GM19239 (cell line): ENCODE results near the gene TMEM145.

Experiments
- DNase-seq: peaks from one replicate; pipeline ENCODE4 v3.0.0; 2011; ENCODE audit warnings: low spot score; ENCODE audit not compliant: insufficient read length
- FAIRE-seq: peaks from 2 replicates; lab custom pipeline; 2011; peaks lifted over from hg19 to GRCh38; lab: Jason Lieb, UNC

TMEM145 gene

DNA sequence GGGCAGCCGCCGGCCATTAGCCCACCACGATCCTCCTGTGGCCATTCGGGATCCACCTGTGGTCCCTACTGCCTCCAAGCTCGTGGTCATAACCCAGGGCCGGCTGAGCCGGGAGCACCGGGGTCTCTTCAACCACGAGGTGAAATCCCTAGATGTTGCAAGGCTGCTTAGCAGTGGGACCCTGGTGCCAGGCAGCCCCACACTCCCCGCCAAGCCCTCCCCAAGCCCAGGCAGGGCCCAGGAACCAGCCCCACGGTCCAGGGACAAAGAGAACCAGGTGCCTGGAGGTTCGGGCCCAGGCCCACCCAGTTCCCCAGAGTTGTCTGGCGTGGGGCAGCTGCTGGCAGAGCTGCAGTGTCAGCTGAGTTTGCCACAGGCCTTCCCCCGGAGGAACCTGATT lies 3.4 kb upstream of the TMEM145 start:
- no peak for DNase-seq
- no peak for FAIRE-seq

DNA sequence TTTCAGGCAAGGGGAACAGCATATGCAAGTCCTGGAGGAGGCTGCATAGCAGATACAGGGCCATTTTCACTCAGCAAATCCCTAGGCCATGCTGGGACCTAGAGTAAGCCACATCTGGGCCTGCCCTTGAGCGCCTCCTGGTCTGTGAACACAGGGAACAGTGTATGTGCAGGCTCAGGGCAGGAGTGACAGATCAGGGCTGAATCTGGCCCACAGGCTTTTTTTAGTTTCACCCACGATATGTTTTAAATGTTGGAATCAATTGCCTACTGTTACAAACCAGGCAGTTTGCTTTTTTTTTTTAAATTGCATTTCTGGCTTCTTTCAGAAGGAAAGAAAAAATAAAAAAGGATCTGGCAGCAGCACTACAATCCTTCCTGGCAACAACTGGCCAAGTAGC lies 1.5 kb upstream of the TMEM145 start:
- DNase-seq (no peak), FAIRE-seq (no peak)

GRCh38 chr19:42312370-42312769 lies 739 bp upstream of the TMEM145 start:
- DNase-seq, result no peak
- no peak for FAIRE-seq

GRCh38 chr19:42313840-42314755 lies 989 bp downstream of the TMEM145 start:
- no peak for FAIRE-seq
- no peak for DNase-seq

GRCh38 chr19:42315024-42315423 lies 1.9 kb downstream of the TMEM145 start:
- no peak for DNase-seq
- FAIRE-seq, result no peak

DNA sequence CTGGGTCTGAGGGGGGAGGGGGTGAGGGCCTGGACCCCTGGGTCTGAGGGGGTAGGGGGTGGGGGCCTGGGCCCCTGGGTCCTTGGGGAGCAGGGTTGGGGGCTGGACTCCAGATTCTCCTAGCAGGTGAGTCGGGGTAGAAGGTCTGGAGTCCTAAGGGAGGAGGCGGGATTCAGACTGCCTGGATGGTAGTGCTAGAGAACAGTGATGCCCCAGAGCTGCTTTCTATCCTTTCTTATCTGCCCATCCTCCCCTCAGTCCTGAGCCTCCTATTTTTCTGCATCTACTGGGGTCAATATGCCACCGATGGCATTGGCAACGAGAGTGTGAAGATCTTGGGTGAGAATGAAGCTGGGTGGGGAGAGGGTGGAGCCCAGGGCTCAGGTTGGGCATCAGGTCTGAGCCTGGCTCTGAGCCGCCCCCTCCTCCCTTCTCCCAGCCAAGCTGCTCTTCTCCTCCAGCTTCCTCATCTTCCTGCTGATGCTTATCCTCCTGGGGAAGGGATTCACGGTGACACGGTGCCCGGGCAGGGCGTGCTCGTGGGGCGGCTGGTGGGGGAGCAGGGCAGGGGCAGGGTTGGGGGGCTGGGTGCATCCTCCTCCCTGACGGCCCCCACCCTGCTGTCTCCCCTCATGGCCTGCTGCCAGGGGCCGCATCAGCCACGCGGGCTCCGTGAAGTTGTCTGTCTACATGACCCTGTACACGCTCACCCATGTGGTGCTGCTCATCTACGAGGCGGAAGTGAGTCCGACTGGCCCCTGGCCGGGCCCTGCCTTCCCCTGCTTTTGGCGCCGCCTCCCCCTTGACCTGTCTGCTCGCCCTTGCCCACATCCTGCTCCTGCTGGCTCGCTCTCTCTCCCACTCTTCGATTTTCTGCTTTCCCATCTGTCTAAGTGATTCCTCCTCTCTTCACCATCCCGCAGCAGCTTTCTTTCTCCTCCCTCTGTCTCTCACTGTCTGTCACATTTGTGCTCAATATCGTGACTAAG lies 3.4 kb downstream of the TMEM145 start:
- FAIRE-seq (peak; percentile 72), DNase-seq (no peak)

DNA sequence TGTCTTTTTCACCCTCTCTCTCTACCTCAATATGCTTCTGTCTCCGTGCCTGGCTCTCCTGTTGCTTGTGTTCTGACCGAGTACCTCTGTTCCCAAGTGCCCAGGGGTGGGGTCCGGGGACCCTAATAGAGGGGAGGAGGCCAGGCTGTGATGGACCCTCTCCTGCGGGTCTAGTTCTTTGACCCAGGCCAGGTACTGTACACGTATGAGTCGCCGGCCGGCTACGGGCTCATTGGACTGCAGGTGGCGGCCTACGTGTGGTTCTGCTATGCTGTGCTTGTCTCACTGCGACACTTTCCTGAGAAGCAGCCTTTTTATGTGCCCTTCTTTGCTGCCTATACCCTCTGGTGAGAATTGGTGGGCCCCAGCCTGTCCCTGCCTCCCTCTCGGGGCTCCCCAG lies 4.4 kb downstream of the TMEM145 start:
- no peak for DNase-seq
- FAIRE-seq, result no peak

DNA sequence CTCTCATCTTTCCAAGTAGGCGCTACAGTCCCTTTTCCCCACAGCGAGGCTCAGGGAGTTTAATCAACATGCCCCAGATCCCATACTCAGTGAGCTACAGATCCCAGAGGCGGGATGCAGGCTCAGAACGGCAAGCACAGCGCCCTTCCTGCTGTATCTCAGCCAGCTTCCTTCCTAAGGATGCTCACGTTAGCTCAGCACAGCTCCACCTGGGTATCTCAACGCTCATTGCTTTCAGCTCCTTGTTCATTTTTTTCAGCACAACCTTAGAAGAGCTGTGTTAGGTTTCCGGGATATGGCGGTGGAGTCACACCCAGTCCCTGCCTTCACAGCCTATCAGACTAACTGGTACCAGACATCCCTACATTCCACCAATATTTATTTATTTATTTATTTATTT lies 9.2 kb downstream of the TMEM145 start:
- no peak for FAIRE-seq

DNA sequence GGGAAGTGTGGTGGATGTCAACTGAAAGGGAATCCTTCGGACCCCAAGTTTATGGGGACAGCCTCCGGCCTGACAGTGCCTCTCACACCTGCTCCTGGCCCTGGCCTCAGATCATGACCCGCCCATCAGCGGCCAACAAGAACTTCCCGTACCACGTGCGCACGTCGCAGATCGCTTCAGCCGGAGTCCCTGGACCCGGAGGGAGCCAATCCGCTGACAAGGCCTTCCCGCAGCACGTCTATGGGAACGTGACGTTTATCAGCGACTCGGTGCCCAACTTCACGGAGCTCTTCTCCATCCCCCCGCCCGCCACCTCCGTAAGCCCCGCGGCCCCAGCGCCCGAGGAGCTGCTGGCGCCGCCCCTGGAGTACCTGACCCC lies 10.4 kb downstream of the TMEM145 start:
- DNase-seq (no peak), FAIRE-seq (no peak)

More for the DNA sequence above, 9.2 kb downstream of the TMEM145 start:
- DNase-seq, result no peak

- DNase-seq (no peak), FAIRE-seq (no peak)
Measured at GRCh38 chr19:42323852-42324654, 10.9 kb downstream of the TMEM145 start.

- DNase-seq, result no peak
- FAIRE-seq, result no peak
Measured at GRCh38 chr19:42324655-42325307, 11.7 kb downstream of the TMEM145 start.

DNA sequence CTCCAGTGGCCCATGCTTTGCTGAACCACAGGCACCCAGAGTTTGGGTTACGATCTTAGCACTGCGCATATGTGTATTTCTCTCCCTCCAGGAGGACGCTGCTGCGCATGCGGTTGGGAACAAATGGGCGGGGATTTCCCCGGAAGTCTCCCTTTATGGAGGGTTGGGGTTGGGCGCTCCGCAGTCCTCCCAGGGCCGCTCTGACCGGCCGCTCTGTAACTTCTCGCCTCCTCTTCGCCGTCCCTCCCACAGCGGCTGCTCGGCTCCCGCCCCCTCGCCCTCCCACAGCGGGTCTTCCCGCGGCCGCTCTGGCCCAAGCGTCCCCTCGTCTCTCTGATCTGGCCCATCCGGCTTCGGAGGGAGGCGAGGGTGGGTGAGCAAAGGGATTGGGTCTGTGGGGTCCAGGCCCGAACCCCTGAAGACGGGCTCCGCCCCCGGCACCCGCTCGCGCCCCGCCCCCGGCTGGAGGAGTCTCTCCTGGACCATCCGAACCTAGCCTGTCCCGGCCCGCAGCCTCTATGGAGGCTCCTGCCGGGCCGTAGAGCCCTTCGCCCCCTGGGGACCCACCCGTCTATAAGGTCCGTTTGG lies 12.3 kb downstream of the TMEM145 start, which contains the start of gene MEGF8:
Gene MEGF8, plus strand, starts transcription at position 328 of the 588 bp plus-strand sequence. CDS start 609 bp downstream, outside the sequence.
- peak; percentile 100 for FAIRE-seq
- peak; percentile 98 for DNase-seq

- DNase-seq, result no peak
Measured at GRCh38 chr19:42325896-42326771, 13.0 kb downstream of the TMEM145 start.

GRCh38 chr19:42326969-42327368 lies 13.9 kb downstream of the TMEM145 start:
- FAIRE-seq (no peak), DNase-seq (no peak)

More at GRCh38 chr19:42325896-42326771, 13.0 kb downstream of the TMEM145 start:
- FAIRE-seq, result peak; percentile 59

- FAIRE-seq, result no peak
- no peak for DNase-seq
Measured at GRCh38 chr19:42327381-42327780, 14.3 kb downstream of the TMEM145 start.

GRCh38 chr19:42328106-42328505 lies 15.0 kb downstream of the TMEM145 start:
- DNase-seq (no peak), FAIRE-seq (no peak)

GRCh38 chr19:42328854-42329253 lies 15.7 kb downstream of the TMEM145 start:
- DNase-seq (no peak), FAIRE-seq (no peak)

DNA sequence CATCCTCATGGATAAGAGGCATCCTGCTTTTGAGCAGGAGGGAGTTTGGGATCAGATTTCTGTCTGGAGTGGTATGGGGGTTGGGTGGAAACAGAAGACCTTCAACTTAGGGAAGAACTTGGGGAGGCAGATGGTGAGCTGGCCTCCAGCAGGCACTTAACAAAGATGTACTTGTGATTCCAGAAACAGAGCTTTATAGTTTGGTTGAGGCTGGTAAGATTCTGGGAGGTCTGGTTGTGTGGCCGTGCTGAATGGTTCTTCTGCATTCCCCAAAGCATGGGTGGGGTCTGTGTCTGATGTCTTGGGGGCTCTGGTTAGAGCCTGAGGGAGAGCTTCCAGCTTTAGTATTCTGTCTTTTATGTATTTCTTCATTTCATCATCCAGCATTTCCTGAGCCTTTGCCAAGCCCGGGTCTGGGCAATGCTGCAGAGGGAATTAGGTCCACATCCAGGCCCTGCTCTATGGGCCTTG lies 17.2 kb downstream of the TMEM145 start:
- DNase-seq (no peak), FAIRE-seq (no peak)
